Activated CD8-positive, alpha-beta memory T cell treated with anti-CD3 and anti-CD28 coated beads, Interleukin-2, amount 10 ng/mL, durations not matched to agents 7 days and 5 days (primary cell): ENCODE results near the gene SLC2A11. TPM values are rescaled to one million over a fixed set of nuclear protein-coding genes. Genes with fewer than 3 reads are reported as not detected.
"Not testable (repeated sequence)": the region's sequence is repeated elsewhere in the genome, so short reads cannot be mapped to it uniquely, and the experiment has no call there.

ENCODE experiments used
- ATAC-seq: fragments of 150-1000 bp; cut with Tn5 transposase; one replicate; pipeline ENCODE4 v1.10.0; 2021; ENCODE audit warnings: moderate library complexity
- CTCF ChIA-PET: fragments of 350-600 bp; sonication (Branson Sonifier 250); formaldehyde crosslinking; loops from one replicate; lab custom pipeline; 2021; ENCODE audit warnings: antibody characterized with exemption; lab: Charles Lee
- DNase-seq: peaks from one replicate; pipeline ENCODE4 v3.0.0-alpha.2; 2020
- H3K27ac Mint-ChIP-seq: one replicate; pipeline ENCODE4 v1.8.0; 2021; ENCODE audit warnings: mild to moderate bottlenecking, mixed read lengths
- H3K27me3 Mint-ChIP-seq: one replicate; pipeline ENCODE4 v1.8.0; 2021; ENCODE audit warnings: mixed read lengths
- H3K36me3 Mint-ChIP-seq: one replicate; pipeline ENCODE4 v1.8.0; 2021; ENCODE audit warnings: mild to moderate bottlenecking, mixed read lengths
- H3K4me1 Mint-ChIP-seq: one replicate; pipeline ENCODE4 v1.8.0; 2021; ENCODE audit warnings: mixed read lengths
- H3K4me3 Mint-ChIP-seq: one replicate; pipeline ENCODE4 v1.8.0; 2021; ENCODE audit warnings: mild to moderate bottlenecking, moderate library complexity, mixed read lengths
- H3K9me3 Mint-ChIP-seq: one replicate; pipeline ENCODE4 v1.8.0; 2022; ENCODE audit warnings: low read depth, mixed read lengths
- total RNA-seq, 2 experiments: library from RNA; stranded (reverse); gene quantifications; one replicate each; pipeline ENCODE4 v1.2.3, GENCODE V29; 2021

SLC2A11 gene
- total RNA-seq, 2 experiments from 2014 or later = 8.1 to 10.7 TPM

DNA sequence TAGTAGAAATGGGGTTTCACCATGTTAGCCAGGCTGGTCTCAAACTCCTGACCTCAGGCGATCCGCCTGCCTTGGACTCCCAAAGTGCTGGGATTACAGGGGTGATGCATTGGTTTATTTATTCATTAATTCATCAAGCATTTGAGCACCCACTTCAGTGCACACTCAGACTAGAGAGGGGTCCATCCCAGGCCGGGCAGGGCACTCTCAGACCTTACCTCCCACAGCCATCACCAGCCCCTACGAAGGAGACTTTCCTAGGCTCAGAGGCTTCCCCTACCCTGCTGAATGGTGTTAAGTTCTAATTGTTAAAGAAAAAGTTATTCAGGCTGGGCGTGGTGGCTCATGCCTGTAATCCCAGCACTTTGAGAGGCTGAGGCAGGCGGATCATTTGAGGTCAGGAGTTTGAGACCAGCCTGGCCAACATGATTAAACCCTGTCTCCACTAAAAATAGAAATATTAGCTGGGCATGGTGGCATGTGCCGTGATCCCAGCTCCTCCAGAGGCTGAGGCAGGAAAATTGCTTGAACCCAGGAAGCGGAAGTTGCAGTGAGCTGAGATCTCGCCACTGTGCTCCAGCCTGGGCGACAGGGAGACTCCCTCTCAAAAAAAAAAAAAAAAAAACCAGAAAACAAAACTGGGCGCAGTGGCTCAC is 7.0 kb downstream of the SLC2A11 start:
- not testable (repeated sequence) for H3K9me3 Mint-ChIP-seq, ATAC-seq, DNase-seq, H3K27ac Mint-ChIP-seq, H3K4me3 Mint-ChIP-seq, H3K27me3 Mint-ChIP-seq, H3K4me1 Mint-ChIP-seq, H3K36me3 Mint-ChIP-seq
- CTCF ChIA-PET = interaction anchor here (1.4 to 5.9 kb wide), 2 partner anchors 15 to 29 kb away, joined by 3 to 29 read pairs; partner anchors contain the start of gene MIF

DNA sequence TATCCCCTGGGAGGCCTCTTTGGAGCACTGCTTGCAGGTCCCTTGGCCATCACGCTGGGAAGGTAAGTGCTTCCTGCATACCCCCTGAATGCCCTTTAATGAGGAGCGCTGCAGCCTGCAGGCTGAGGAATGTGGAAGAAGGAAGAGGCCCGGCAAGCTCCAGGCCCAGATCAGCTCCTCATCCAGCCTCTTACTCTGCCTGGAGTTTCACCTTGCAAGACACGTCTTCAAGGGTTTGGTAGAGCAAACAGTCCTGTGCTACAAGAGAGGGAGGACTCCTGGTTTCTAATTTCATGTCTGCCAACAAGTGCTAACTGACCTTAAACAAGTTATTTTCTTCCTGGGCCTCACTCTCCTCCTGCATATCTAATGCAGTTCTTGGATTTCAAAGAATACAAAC is 10.9 kb downstream of the SLC2A11 start:
- H3K4me1 Mint-ChIP-seq = no peaks in the 10 kb centered on the region
- no peaks in the 10 kb centered on the region for H3K9me3 Mint-ChIP-seq
- no peak overlapping the region for H3K27ac Mint-ChIP-seq
- ATAC-seq (no peak), DNase-seq (no peak)
- CTCF ChIA-PET = interaction anchor here (1.0 to 1.1 kb wide), 2 partner anchors 11 to 26 kb away, joined by 3 to 4 read pairs; partner anchors contain the start of genes MIF and SLC2A11
- no peaks in the 10 kb centered on the region for H3K36me3 Mint-ChIP-seq
- no peaks in the 10 kb centered on the region for H3K27me3 Mint-ChIP-seq
- no peak overlapping the region for H3K4me3 Mint-ChIP-seq

DNA sequence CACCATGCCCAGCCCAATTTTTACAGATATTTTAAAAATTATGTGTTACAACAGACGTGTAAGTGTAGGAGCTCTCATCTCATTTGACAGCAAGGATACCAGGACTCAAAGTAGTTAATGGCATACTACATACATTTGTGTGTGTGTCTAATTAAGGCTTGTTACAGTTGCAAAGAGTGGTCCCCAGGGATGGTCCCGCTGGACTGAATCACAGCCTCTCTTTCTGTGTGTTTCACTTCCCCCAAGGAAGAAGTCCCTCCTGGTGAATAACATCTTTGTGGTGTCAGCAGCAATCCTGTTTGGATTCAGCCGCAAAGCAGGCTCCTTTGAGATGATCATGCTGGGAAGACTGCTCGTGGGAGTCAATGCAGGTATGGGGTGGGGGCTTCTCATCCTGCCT is 17.2 kb downstream of the SLC2A11 start:
- H3K9me3 Mint-ChIP-seq = no peaks in the 10 kb centered on the region
- no peaks in the 10 kb centered on the region for H3K4me1 Mint-ChIP-seq
- H3K4me3 Mint-ChIP-seq = no peak overlapping the region
- ATAC-seq = no peak
- no peak for DNase-seq
- CTCF ChIA-PET = interaction anchor here (3.2 kb wide), 1 partner anchor 13 kb away, joined by 13 read pairs; no protein-coding TSS in a partner anchor
- no peak overlapping the region for H3K27ac Mint-ChIP-seq
- H3K36me3 Mint-ChIP-seq = no peaks in the 10 kb centered on the region
- H3K27me3 Mint-ChIP-seq = no peaks in the 10 kb centered on the region

DNA sequence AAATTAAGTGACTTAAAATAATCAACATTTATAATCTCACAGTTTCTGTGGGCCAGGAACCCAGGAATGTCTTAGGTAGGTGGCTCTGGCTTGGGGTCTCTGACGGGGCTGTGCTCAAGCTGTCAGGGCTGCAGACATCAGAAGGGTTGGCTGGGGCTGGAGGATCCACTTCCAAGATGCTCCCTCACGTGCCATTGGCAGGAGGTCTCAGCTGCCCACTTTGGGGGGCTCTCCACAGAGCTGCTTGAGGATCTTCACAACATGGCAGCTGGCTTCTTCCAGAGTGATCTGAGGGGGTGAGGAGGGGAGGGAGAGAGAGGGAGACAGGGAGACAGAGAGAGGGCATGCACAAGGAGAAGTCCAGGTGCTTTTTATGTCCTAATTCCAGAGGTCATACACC is 18.1 kb downstream of the SLC2A11 start:
- Mint-ChIP-seq H3K4me1 (no peaks in the 10 kb centered on the region), H3K9me3 (no peaks in the 10 kb centered on the region), H3K27me3 (no peaks in the 10 kb centered on the region), H3K36me3 (no peaks in the 10 kb centered on the region), H3K4me3 (no peak overlapping the region), H3K27ac (no peak overlapping the region)
- CTCF ChIA-PET = interaction anchor here (1.0 kb wide), 1 partner anchor 19 kb away, joined by 3 read pairs; the partner anchor contains the start of gene MIF
- DNase-seq (no peak), ATAC-seq (no peak)

DNA sequence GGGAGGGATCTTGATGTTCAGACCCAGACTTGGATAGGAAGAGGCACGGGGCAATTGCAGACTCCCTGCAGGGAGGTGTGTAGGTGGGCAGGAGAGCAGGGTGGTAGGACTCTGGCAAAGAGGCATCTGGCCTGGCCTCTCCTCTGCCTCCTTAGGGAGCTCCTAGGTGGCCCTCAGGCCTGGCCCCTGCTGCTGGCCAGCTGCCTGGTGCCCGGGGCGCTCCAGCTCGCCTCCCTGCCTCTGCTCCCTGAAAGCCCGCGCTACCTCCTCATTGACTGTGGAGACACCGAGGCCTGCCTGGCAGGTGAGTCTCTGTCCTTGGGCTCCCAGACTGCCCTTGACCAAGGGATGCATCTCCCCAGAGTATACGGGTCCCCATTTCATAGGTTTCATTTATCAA is 19.9 kb downstream of the SLC2A11 start:
- no peak overlapping the region for H3K27ac Mint-ChIP-seq
- no peak overlapping the region for H3K4me3 Mint-ChIP-seq
- CTCF ChIA-PET = interaction anchor here (1.4 kb wide), 1 partner anchor 11 kb away, joined by 3 read pairs; no protein-coding TSS in a partner anchor
- H3K9me3 Mint-ChIP-seq = no peaks in the 10 kb centered on the region
- ATAC-seq (no peak), DNase-seq (no peak)
- H3K27me3 Mint-ChIP-seq = no peaks in the 10 kb centered on the region
- no peaks in the 10 kb centered on the region for H3K4me1 Mint-ChIP-seq
- H3K36me3 Mint-ChIP-seq = no peaks in the 10 kb centered on the region

DNA sequence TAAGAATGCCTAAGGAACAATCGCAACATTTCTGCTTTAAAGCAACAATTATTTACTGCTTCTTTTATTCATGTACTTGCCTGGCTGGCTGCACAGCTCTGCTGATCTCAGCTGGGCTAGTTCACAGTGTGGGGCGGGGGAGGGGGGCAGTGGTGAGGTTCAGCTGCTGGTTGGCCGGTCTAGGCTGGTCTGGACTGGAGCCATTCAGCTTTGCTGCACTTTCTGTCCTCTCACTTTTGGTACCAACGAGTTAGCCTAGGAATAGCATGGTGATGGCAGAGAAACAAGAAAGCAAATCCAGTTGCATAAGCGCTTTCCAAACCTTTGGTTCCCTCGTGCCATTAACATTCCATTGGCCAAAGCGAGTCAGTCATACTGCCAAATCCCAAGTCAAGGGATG is 20.5 kb downstream of the SLC2A11 start:
- H3K27me3 Mint-ChIP-seq = no peaks in the 10 kb centered on the region
- CTCF ChIA-PET = interaction anchor here (1.4 kb wide), 1 partner anchor 10 kb away, joined by 3 read pairs; no protein-coding TSS in a partner anchor
- no peaks in the 10 kb centered on the region for H3K9me3 Mint-ChIP-seq
- no peak overlapping the region for H3K27ac Mint-ChIP-seq
- no peak for DNase-seq
- no peak overlapping the region for H3K4me3 Mint-ChIP-seq
- H3K36me3 Mint-ChIP-seq = no peaks in the 10 kb centered on the region
- no peak for ATAC-seq
- no peaks in the 10 kb centered on the region for H3K4me1 Mint-ChIP-seq

DNA sequence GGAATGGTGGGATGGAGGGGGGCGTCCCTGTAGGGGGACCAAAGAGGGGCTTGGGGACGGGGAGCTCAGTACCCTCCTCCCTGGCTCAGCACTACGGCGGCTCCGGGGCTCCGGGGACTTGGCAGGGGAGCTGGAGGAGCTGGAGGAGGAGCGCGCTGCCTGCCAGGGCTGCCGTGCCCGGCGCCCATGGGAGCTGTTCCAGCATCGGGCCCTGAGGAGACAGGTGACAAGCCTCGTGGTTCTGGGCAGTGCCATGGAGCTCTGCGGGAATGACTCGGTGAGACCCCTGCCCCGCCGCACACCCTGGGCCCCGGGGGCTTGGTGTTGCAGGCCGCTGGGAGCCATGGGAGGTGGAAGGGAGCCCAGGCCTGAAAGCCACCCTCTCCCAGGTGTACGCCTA is 24.7 kb downstream of the SLC2A11 start:
- no peaks in the 10 kb centered on the region for H3K27me3 Mint-ChIP-seq
- no peaks in the 10 kb centered on the region for H3K4me1 Mint-ChIP-seq
- CTCF ChIA-PET = interaction anchor here (1.8 kb wide), 1 partner anchor 12 kb away, joined by 7 read pairs; the partner anchor contains the start of gene MIF
- ATAC-seq (no peak), DNase-seq (no peak)
- H3K9me3 Mint-ChIP-seq = no peaks in the 10 kb centered on the region
- no peak overlapping the region for H3K27ac Mint-ChIP-seq
- H3K36me3 Mint-ChIP-seq = no peaks in the 10 kb centered on the region
- H3K4me3 Mint-ChIP-seq = no peak overlapping the region

DNA sequence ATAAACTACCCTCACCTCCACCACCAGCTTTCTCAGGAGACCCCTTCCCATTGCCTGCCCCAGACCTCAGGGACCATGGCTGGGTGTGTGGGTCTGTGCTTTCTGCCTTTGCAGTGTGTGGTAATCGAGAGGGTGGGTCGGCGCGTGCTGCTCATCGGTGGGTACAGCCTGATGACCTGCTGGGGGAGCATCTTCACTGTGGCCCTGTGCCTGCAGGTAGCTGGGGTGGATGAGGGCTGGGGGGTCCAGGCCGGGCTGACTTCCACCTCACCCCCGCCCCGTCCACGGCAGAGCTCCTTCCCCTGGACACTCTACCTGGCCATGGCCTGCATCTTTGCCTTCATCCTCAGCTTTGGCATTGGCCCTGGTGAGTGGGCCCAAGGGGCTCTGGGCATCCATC is 26.0 kb downstream of the SLC2A11 start:
- Mint-ChIP-seq H3K4me1 (no peaks in the 10 kb centered on the region), H3K27ac (no peak overlapping the region), H3K4me3 (no peak overlapping the region), H3K27me3 (no peaks in the 10 kb centered on the region), H3K9me3 (no peaks in the 10 kb centered on the region), H3K36me3 (no peaks in the 10 kb centered on the region)
- no peak for ATAC-seq
- CTCF ChIA-PET = interaction anchor here (1.8 kb wide), 1 partner anchor 10 kb away, joined by 7 read pairs; the partner anchor contains the start of gene MIF
- DNase-seq = no peak

DNA sequence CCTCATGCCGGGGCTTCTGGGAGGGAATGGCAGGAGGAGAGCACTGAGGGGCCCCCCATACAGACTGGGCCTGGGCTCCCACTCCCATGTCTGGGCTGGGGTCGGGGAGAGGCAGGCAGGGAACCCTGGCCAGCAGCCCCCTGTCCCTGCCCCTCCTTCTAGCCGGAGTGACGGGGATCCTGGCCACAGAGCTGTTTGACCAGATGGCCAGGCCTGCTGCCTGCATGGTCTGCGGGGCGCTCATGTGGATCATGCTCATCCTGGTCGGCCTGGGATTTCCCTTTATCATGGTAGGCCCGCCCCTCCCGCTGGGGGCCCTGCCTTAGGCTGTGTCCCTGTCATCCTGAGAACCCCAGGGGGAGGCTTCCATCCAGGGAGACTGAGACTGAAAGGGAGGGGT is 26.5 kb downstream of the SLC2A11 start:
- ATAC-seq (no peak), DNase-seq (no peak)
- Mint-ChIP-seq H3K4me3 (no peak overlapping the region), H3K36me3 (no peaks in the 10 kb centered on the region), H3K9me3 (no peaks in the 10 kb centered on the region), H3K27me3 (no peaks in the 10 kb centered on the region), H3K27ac (no peak overlapping the region), H3K4me1 (no peaks in the 10 kb centered on the region)
- CTCF ChIA-PET = no interaction called here

DNA sequence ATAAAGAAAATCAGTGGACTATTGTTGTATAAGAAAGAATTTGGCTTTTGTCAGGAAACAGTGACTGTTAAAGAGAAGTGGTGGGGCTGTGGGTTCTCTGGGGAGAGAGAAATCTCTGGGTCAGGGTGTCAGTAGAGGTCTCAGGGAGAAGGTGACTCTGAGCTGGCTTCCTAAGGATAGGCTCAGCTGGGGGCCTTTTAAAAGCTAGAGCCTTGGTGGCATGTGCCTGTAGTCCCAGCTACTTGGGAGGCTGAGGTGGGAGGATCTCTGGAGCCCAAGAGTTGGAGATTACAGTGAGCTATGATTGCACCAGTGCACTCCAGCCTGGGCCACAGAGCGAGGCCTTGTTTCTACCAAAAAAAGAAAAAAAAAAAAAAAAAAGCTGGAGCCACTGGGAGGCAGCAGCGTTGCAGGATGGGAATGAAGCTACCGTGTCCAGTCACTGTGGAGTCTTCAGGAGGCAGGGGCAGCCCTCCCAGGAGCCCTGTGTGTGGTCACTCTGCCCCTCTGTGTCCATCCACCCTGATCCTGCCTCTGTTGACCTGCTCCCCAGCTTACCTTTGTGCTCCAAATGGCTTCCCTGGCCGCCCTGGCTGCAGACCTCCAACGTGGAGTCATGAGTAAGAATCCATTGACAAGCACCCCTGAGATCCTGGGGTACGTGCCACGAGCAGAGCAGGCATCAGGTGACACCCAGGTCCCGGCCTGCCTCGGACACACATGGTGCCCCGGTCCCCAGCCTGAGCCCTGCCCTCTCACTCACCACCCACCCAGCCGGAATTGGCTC is 31.1 kb downstream of the SLC2A11 start:
- ATAC-seq (no peak), DNase-seq (no peak)
- Mint-ChIP-seq H3K36me3 (no peaks in the 10 kb centered on the region), H3K9me3 (no peaks in the 10 kb centered on the region), H3K27ac (no peak overlapping the region), H3K27me3 (no peaks in the 10 kb centered on the region), H3K4me3 (no peak overlapping the region), H3K4me1 (peaks cover 11% of the 10 kb centered on the region)
- CTCF ChIA-PET = interaction anchor here (1.2 kb wide), 1 partner anchor 11 kb away, joined by 3 read pairs; no protein-coding TSS in a partner anchor

DNA sequence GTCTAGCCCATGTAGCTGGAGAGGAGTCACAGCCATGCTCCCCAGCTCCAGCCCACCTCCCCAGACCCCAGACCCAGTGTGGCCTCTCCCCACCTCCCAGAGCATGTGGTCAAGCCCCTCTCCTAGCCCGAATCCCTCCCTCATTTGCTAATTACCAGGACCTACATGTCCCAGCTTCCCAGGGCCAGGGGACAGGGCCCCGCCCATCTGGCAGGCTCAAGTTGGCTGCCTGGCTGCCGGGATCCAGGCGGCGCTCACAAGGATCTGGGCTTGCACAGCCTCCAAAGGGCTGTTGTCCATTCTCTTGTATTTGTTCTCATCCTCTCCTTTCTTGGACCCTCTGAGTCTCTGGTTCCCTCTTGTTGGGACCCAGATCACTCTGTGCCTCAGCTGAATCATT is 31.9 kb downstream of the SLC2A11 start:
- H3K27me3 Mint-ChIP-seq = no peaks in the 10 kb centered on the region
- H3K9me3 Mint-ChIP-seq = no peaks in the 10 kb centered on the region
- no peak overlapping the region for H3K4me3 Mint-ChIP-seq
- peaks cover 12% of the 10 kb centered on the region for H3K4me1 Mint-ChIP-seq
- H3K27ac Mint-ChIP-seq = no peak overlapping the region
- CTCF ChIA-PET = no interaction called here
- H3K36me3 Mint-ChIP-seq = peaks cover 2% of the 10 kb centered on the region
- ATAC-seq (no peak), DNase-seq (no peak)

DNA sequence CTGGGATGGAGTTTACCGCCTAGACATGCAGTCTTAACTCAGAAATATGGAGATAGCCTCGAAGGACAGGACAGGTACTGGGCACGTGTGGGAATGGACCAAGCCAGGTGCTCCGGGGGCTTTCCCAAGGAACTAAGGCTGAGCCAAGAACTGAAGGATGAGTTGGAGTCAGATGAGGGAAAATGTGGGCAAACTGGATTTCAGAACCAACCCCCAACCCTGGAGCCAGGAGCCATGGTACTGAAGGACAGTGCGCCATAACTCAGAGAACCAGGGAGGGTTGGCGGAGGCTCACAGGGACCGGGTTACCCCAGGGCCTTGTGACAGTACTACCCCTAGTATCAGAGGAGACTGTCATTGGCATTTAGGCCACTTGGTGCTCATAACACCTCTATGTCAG is 34.1 kb downstream of the SLC2A11 start:
- no peak overlapping the region for H3K4me3 Mint-ChIP-seq

DNA sequence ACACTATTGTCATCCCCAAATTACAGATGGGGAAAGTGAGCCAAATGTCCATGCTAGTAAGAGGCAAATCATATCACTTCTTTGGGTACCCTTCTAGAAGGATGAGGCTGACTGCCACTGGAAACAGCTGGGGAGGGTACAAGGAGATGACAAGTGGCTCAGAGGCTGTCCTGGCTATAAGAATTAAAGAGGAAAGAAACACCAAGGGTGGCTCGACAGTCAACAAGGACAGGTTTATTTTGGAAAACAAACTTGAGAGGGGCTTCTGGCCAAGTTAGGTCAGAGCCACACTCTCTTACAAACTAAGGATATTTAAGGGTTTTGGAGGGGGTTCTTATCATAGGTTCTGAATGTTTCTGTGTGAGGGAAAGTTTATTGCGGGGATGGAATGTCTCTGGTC is 34.5 kb downstream of the SLC2A11 start:
- peaks cover 26% of the 10 kb centered on the region for H3K4me1 Mint-ChIP-seq
- ATAC-seq (no peak), DNase-seq (no peak)
- H3K9me3 Mint-ChIP-seq = no peaks in the 10 kb centered on the region
- no peak overlapping the region for H3K4me3 Mint-ChIP-seq
- no peak overlapping the region for H3K27ac Mint-ChIP-seq
- H3K36me3 Mint-ChIP-seq = peaks cover 19% of the 10 kb centered on the region
- no peaks in the 10 kb centered on the region for H3K27me3 Mint-ChIP-seq
- CTCF ChIA-PET = interaction anchor here (2.9 to 3.3 kb wide), 2 partner anchors 19 to 34 kb away, joined by 35 to 37 read pairs; partner anchors contain the start of gene SLC2A11

More for the DNA sequence above, 34.1 kb downstream of the SLC2A11 start:
- no peak for ATAC-seq
- no peaks in the 10 kb centered on the region for H3K9me3 Mint-ChIP-seq
- no peak overlapping the region for H3K27ac Mint-ChIP-seq
- peaks cover 15% of the 10 kb centered on the region for H3K36me3 Mint-ChIP-seq
- DNase-seq = no peak
- CTCF ChIA-PET = interaction anchor here (3.3 kb wide), 1 partner anchor 19 kb away, joined by 37 read pairs; no protein-coding TSS in a partner anchor
- H3K4me1 Mint-ChIP-seq = peaks cover 23% of the 10 kb centered on the region
- H3K27me3 Mint-ChIP-seq = no peaks in the 10 kb centered on the region
